Ascending aorta (tissue), 2 donors: ENCODE results near the gene TC2N. TPM values are rescaled to one million over a fixed set of nuclear protein-coding genes. Genes with fewer than 3 reads are reported as not detected.

Source experiments
- DNase-seq, 2 donors: peaks; one replicate each; pipeline ENCODE4 v3.0.0-alpha.2; 2019; ENCODE audit warnings: low spot score in 2 of 2
- H3K27ac ChIP-seq, 2 donors: fragments of 200-600 bp; sonication (generic); one replicate each; pipeline ENCODE4 v1.5.1; 2016 to 2017; ENCODE audit warnings: mild to moderate bottlenecking in 1 of 2
- H3K27me3 ChIP-seq: fragments of 200-600 bp; sonication (generic); one replicate; pipeline ENCODE4 v1.5.1; 2017
- H3K36me3 ChIP-seq, 2 donors: fragments of 200-600 bp; sonication (generic); one replicate each; pipeline ENCODE4 v1.5.1; 2016
- H3K4me1 ChIP-seq, 2 donors: fragments of 200-600 bp; sonication (generic); one replicate each; pipeline ENCODE4 v1.5.1; 2016 to 2017; ENCODE audit warnings: mild to moderate bottlenecking in 1 of 2
- H3K4me3 ChIP-seq, 2 donors: fragments of 200-600 bp; sonication (generic); one replicate each; pipeline ENCODE4 v1.5.1; 2016 to 2017; ENCODE audit warnings: mild to moderate bottlenecking in 1 of 2
- H3K9me3 ChIP-seq, 2 donors: fragments of 200-600 bp; sonication (generic); one replicate each; pipeline ENCODE4 v1.5.1; 2016
- CTCF ChIP-seq, 3 experiments: fragments of 200-600 bp in 2 of 3; fragments of 450-650 bp in 1 of 3; sonication (generic) in 2 of 3; IDR thresholded peaks; one replicate each; pipeline ENCODE4 v1.5.1; 2016 to 2019; ENCODE audit warnings: antibody characterized with exemption in 3 of 3, mild to moderate bottlenecking in 1 of 3, moderate library complexity in 1 of 3
- intact Hi-C: fragments of 100-400 bp; cut with DNase I; formaldehyde crosslinking; loops from one replicate; pipeline ENCODE4 v1.15.1; 2023
- total RNA-seq: library from RNA; depleted of rRNA; stranded (reverse); fragments of >200 nt; gene quantifications from one replicate; pipeline ENCODE4 v1.1.0, GENCODE V29; 2016

TC2N gene
- total RNA-seq, 1 donor from 2014 or later, result 37.8 TPM

GRCh38 chr14:91858536-91859275 lies 8.6 kb downstream of the TC2N start:
- Histone ChIP-seq H3K4me3 (no peak overlapping the region), H3K27me3 (no peaks in the 10 kb centered on the region), H3K9me3 (no peaks in the 10 kb centered on the region), H3K36me3 (peaks cover 0 to 8% of the 10 kb centered on the region in 2 donors), H3K27ac (peak overlapping the region; percentile 33 to 66), H3K4me1 (peaks cover 0 to 14% of the 10 kb centered on the region in 2 donors)
- intact Hi-C loops, result no loop called here
- no peak for DNase-seq
- no peak for TF ChIP-seq CTCF (IDR thresholded peaks at IDR 0.05)

- Histone ChIP-seq H3K4me3 (no peak overlapping the region), H3K36me3 (peaks cover 0 to 2% of the 10 kb centered on the region in 2 donors), H3K4me1 (peaks cover 0 to 14% of the 10 kb centered on the region in 2 donors), H3K27me3 (no peaks in the 10 kb centered on the region), H3K9me3 (no peaks in the 10 kb centered on the region), H3K27ac (no peak overlapping the region)
- no peak for TF ChIP-seq CTCF (IDR thresholded peaks at IDR 0.05)
- DNase-seq, result no peak
- intact Hi-C loops, result no loop called here
Measured at GRCh38 chr14:91857614-91858013, 9.7 kb downstream of the TC2N start.

DNA sequence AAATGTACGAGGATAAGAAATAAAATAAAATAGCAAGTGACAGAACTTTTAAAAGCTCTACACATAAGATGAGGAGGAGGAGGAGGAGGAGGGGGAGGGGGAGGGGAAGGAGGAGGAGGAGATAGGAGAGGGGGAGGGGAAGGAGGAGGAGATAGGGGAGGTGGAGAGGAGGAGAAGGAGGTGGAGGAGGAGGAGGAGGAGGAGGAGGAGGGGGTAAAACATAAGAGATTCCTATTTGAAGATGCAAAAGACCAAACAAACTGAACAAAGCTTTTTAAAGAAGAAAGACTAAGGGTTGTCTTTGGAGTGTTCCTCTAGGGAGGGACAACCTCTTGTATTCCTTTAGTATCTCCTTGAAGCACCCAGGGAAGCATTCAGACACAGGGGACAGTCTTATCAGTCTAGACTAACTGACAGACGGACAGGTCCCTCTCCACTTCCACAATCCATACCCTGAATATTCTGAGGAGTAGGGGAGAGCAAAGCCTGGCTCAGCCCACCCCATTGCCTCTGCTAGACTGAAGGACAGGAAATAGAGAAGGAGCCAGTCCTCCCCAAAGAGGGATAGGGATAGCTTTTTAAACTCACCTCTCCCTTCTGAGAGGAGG lies 12.9 kb downstream of the TC2N start:
- H3K4me3 ChIP-seq, result no peak overlapping the region
- no peak for TF ChIP-seq CTCF (IDR thresholded peaks at IDR 0.05)
- intact Hi-C loops, result no loop called here
- no peaks in the 10 kb centered on the region for H3K27me3 ChIP-seq
- no peaks in the 10 kb centered on the region for H3K9me3 ChIP-seq
- H3K27ac ChIP-seq, result peak overlapping the region; percentile 70 to 76
- H3K4me1 ChIP-seq, result peaks cover 0 to 16% of the 10 kb centered on the region in 2 donors
- no peak for DNase-seq
- no peaks in the 10 kb centered on the region for H3K36me3 ChIP-seq

DNA sequence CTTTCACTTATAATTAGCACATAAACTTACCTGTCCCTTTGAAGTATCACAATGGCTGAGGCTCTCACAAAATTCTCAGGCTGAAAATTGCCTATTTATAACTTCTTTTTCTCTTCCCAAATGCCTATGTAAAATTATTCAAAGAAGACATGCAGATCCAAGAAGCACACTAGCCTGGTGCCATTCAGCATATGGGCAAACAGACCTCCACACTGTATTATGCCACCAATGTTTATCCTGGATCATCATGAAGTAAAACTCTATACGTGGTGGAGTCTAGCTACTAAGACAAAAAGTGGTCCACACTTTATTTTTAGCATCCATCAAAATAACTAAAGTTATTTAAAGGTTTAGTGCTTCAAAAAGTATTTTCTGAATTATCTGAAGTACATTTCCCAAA lies 15.8 kb downstream of the TC2N start:
- Histone ChIP-seq H3K36me3 (no peaks in the 10 kb centered on the region), H3K9me3 (no peaks in the 10 kb centered on the region), H3K27me3 (no peaks in the 10 kb centered on the region), H3K27ac (no peak overlapping the region), H3K4me3 (no peak overlapping the region), H3K4me1 (peaks cover 0 to 10% of the 10 kb centered on the region in 2 donors)
- no peak for TF ChIP-seq CTCF (IDR thresholded peaks at IDR 0.05)
- DNase-seq, result no peak
- intact Hi-C loops, result no loop called here

- TF ChIP-seq CTCF (IDR thresholded peaks at IDR 0.05), result no peak
- intact Hi-C loops, result no loop called here
- Histone ChIP-seq H3K9me3 (no peaks in the 10 kb centered on the region), H3K36me3 (no peaks in the 10 kb centered on the region), H3K27ac (no peak overlapping the region), H3K27me3 (no peaks in the 10 kb centered on the region), H3K4me3 (no peak overlapping the region), H3K4me1 (peaks cover 0 to 2% of the 10 kb centered on the region in 2 donors)
- DNase-seq, result no peak
Measured at GRCh38 chr14:91848504-91849001, 18.8 kb downstream of the TC2N start.
